ENCODE results near the gene CHMP1B. TPM values are rescaled to one million over a fixed set of nuclear protein-coding genes. Genes with fewer than 3 reads are reported as not detected.
A peak's percentile ranks its signal among the peaks of the same experiment; 100 is the strongest.

Gene CHMP1B
- total and polyA plus RNA-seq, 8 donors: 33.4 to 41.8 (median 38.7) TPM

DNA sequence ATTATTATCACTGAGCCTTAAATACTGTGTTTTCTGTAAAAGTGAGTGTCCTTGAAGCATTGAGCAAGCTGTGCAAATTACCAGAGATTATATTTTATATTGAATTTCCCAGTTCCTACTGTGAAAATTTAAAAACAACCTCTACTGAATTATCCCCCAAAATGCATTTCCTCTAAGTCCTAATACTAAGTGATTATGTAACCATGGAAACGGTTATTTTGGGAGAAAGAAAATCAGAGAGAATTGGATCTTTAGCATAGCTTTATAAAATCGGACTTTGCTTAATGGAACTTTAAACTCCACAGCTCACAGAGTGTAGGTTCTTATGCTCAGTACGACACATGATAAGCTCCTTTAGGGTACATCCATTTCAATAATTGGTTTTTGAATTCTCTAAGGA, 19.3 kb upstream of the CHMP1B start:
- no peaks in the 10 kb centered on the region for H3K27me3 ChIP-seq
- TF ChIP-seq, protein P1, sequence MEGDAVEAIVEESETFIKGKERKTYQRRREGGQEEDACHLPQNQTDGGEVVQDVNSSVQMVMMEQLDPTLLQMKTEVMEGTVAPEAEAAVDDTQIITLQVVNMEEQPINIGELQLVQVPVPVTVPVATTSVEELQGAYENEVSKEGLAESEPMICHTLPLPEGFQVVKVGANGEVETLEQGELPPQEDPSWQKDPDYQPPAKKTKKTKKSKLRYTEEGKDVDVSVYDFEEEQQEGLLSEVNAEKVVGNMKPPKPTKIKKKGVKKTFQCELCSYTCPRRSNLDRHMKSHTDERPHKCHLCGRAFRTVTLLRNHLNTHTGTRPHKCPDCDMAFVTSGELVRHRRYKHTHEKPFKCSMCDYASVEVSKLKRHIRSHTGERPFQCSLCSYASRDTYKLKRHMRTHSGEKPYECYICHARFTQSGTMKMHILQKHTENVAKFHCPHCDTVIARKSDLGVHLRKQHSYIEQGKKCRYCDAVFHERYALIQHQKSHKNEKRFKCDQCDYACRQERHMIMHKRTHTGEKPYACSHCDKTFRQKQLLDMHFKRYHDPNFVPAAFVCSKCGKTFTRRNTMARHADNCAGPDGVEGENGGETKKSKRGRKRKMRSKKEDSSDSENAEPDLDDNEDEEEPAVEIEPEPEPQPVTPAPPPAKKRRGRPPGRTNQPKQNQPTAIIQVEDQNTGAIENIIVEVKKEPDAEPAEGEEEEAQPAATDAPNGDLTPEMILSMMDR (IDR thresholded peaks at IDR 0.05): no peak
- H3K27ac ChIP-seq: no peak overlapping the region
- intact Hi-C loops (cut with DNase I): no loop called here
- H3K4me3 ChIP-seq: no peak overlapping the region
- ATAC-seq (no peak), DNase-seq (no peak)
- no peaks in the 10 kb centered on the region for H3K4me1 ChIP-seq
- no peaks in the 10 kb centered on the region for H3K9me3 ChIP-seq
- no peaks in the 10 kb centered on the region for H3K36me3 ChIP-seq

GRCh38 chr18:11834772-11835171, 16.4 kb upstream of the CHMP1B start:
- TF ChIP-seq, protein P1 (IDR thresholded peaks at IDR 0.05): no peak
- H3K27ac ChIP-seq: no peak overlapping the region
- ATAC-seq (no peak), DNase-seq (no peak)
- H3K27me3 ChIP-seq: no peaks in the 10 kb centered on the region
- intact Hi-C loops (cut with DNase I): no loop called here
- no peaks in the 10 kb centered on the region for H3K9me3 ChIP-seq
- H3K4me1 ChIP-seq: no peaks in the 10 kb centered on the region
- no peaks in the 10 kb centered on the region for H3K36me3 ChIP-seq
- H3K4me3 ChIP-seq: no peak overlapping the region

DNA sequence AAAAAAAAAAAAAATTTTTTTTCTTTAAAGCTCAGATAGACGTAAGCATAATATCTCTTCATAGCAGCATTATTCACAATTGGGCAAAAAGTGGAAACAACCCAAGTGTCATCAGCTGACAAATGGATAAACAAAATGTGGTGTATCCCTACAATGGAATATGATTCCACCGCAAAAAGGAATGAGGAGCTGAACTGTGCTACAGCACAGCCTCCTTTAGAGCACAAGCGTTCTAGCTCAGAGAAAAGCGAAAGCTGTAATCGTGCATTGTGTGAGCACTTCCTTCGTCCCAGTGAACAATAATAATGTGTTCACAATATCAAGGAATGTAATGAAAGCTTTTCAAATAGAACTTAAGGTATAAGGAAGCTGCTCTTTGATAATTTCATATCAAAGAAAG, 11.7 kb upstream of the CHMP1B start:
- H3K4me1 ChIP-seq: no peaks in the 10 kb centered on the region
- TF ChIP-seq, protein P1 (IDR thresholded peaks at IDR 0.05): no peak
- H3K27ac ChIP-seq: peak overlapping the region in 1 of 2 donors; percentile 2
- intact Hi-C loops (cut with DNase I): no loop called here
- H3K4me3 ChIP-seq: no peak overlapping the region
- no peak for ATAC-seq
- no peaks in the 10 kb centered on the region for H3K36me3 ChIP-seq
- DNase-seq: no peak
- H3K9me3 ChIP-seq: no peaks in the 10 kb centered on the region
- H3K27me3 ChIP-seq: no peaks in the 10 kb centered on the region

DNA sequence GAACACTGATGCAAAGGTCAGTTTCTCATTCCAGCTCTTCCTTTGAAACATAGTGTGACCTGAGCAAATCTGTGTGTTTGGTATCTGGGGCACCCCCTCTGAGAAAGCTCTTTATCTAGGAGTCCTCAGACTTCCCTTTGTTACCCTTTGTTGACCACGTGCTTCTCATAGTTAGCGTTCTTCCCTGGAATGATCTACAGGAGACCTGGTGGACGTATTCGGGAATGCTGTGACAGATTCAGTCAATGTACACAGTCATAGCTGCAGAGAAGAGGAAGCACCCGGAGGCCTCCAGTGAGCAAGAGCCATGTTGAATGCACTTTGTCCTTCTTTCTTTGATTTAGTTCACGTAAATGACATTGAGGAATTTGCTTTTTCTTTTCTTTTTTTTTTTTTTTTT, 10.7 kb upstream of the CHMP1B start:
- H3K4me1 ChIP-seq: no peaks in the 10 kb centered on the region
- H3K4me3 ChIP-seq: no peak overlapping the region
- H3K27ac ChIP-seq: no peak overlapping the region
- intact Hi-C loops (cut with DNase I): no loop called here
- no peak for DNase-seq
- no peaks in the 10 kb centered on the region for H3K36me3 ChIP-seq
- TF ChIP-seq, protein P1 (IDR thresholded peaks at IDR 0.05): no peak
- H3K27me3 ChIP-seq: no peaks in the 10 kb centered on the region
- no peak for ATAC-seq
- H3K9me3 ChIP-seq: no peaks in the 10 kb centered on the region

GRCh38 chr18:11842562-11842961, 8.7 kb upstream of the CHMP1B start:
- DNase-seq (no peak), ATAC-seq (no peak)
- H3K27me3 ChIP-seq: no peaks in the 10 kb centered on the region
- H3K9me3 ChIP-seq: no peaks in the 10 kb centered on the region
- TF ChIP-seq, protein P1 (IDR thresholded peaks at IDR 0.05): no peak
- H3K27ac ChIP-seq: no peak overlapping the region
- no peaks in the 10 kb centered on the region for H3K4me1 ChIP-seq
- no peaks in the 10 kb centered on the region for H3K36me3 ChIP-seq
- intact Hi-C loops (cut with DNase I): no loop called here
- no peak overlapping the region for H3K4me3 ChIP-seq
